MG63 (cell line): Measurements from ENCODE around the gene IFFO2. TPM values are rescaled to one million over a fixed set of nuclear protein-coding genes. Genes with fewer than 3 reads are reported as not detected.
"Not testable (repeated sequence)": the region's sequence is repeated elsewhere in the genome, so short reads cannot be mapped to it uniquely, and the experiment has no call there.

ENCODE experiments used
- DNase-seq: peaks from one replicate; pipeline ENCODE4 v3.0.0-alpha.2; 2020
- H3K27me3 ChIP-seq: fragments of 250-450 bp; sonication (Bioruptor Pico); 2 replicates; pipeline ENCODE4 v1.5.1; 2020; ENCODE audit warnings: mild to moderate bottlenecking, moderate library complexity
- H3K36me3 ChIP-seq: fragments of 250-450 bp; sonication (Bioruptor Pico); 2 replicates; pipeline ENCODE4 v1.5.1; 2020; ENCODE audit warnings: mild to moderate bottlenecking, moderate library complexity
- H3K4me3 ChIP-seq: fragments of 250-450 bp; sonication (Bioruptor Pico); 2 replicates; pipeline ENCODE4 v1.5.1; 2020; ENCODE audit warnings: mild to moderate bottlenecking, moderate library complexity
- H3K9me3 ChIP-seq: fragments of 250-450 bp; sonication (Bioruptor Pico); 2 replicates; pipeline ENCODE4 v1.5.1; 2020; ENCODE audit warnings: mild to moderate bottlenecking, moderate library complexity
- total RNA-seq: library from RNA; depleted of rRNA; stranded (reverse); fragments of >200 nt; shearing (Covaris generic); gene quantifications from 2 replicates; pipeline ENCODE4 v1.2.3, GENCODE V29; 2014; ENCODE audit warnings: low replicate concordance

The IFFO2 gene
- total RNA-seq, 1 experiment from 2014 or later: 3.9 TPM

DNA sequence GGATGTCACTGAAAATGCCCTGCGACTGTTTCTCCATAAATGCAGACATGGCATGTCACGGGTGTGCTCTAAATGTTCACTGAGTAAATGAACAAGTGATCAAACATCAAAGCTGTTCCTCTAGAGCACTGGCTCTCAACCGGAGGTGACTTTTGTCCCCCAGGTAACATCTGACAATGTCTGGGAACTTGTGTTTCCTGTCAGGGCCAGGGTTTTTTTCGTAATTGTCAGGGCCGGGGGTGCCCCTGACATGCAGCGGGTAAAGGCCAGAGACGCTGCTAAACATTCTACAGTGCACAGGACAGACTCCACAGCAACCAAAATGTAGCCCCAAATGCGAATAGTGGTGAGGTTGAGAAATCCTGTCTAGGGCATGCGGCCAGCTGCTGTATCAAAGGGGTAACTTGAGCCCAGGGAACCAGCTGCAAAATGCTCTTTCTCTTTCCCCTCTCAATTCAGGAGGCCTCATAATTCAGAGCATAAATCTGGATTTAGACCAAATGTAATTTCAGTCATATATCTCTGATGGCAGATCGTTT, 56.1 kb downstream of the IFFO2 start:
- H3K9me3 ChIP-seq: no peaks in the 10 kb centered on the region
- H3K36me3 ChIP-seq: no peaks in the 10 kb centered on the region
- no peaks in the 10 kb centered on the region for H3K27me3 ChIP-seq
- DNase-seq: no peak
- H3K4me3 ChIP-seq: no peak overlapping the region

DNA sequence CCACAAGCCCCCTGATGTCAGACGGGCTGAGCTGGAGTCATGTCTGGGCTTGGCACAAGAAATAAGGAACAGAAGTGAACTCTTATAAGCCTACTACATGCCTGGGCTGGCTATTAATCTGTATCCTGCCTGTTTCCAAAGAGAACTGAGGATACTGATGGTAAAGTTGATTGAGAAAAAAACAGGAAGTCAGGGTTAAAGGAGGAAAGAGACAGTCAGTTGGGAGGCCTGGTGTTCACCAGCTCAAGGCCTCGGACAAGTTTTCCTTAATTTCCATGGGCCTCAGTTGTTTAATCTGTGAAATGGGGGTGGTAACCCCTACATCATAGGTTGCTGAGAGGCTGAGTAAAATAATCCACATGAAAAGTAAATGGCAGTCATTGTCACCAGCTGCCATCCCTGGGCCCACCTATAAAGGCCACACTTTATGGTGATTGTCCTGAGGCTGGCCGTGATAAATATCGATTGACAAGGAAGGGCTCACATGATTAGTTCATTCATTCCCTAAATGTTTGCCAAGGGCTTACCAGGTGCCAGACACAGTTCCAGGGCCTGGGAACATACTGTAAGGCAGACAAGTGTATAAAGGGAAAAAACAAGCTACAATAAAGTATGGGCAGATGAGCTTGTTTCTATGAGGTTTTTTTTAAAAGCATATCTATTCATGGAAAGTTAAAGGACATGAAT, 57.0 kb downstream of the IFFO2 start:
- DNase-seq: no peak
- Histone ChIP-seq H3K27me3 (no peaks in the 10 kb centered on the region), H3K36me3 (no peaks in the 10 kb centered on the region), H3K9me3 (no peaks in the 10 kb centered on the region), H3K4me3 (no peak overlapping the region)

DNA sequence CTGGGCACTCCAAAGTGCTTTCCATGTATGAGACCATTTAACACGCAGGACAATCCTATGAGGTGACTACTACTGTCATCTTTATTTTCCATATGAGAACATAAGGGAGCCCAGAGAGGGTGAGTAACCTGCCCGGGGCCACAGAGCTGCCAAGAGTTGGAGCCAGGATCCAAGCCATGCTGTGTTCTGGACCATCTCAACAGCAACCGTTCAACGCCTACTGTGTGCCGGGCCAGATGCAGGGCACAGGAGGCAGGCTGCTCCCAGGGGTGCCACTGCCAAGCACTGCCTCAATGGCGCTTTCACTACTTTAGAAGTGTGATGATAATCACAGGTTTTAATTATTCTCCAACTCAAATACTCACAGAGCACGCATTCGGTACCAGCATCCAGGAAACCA, 57.9 kb downstream of the IFFO2 start:
- no peak overlapping the region for H3K4me3 ChIP-seq
- no peaks in the 10 kb centered on the region for H3K9me3 ChIP-seq
- no peak for DNase-seq
- no peaks in the 10 kb centered on the region for H3K27me3 ChIP-seq
- no peaks in the 10 kb centered on the region for H3K36me3 ChIP-seq

DNA sequence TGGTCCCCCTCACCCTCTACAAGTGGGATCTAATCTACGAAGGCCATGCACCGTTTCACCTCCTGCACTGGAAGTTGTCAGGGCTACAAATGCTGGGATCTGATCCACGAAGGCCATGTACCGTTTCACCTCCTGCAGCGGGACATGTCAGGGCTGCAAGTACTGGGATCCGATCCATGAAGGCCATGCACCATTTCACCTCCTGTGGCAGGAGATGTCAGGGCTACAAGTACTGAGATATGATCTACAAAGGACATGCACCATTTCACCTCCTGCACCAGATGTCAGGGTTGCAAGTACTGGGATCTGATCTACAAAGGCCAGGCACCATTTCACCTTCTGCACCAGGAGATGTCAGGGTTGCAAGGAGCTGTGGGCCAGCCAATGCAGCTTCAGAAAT, 61.2 kb downstream of the IFFO2 start:
- H3K36me3 ChIP-seq: no peaks in the 10 kb centered on the region
- no peaks in the 10 kb centered on the region for H3K9me3 ChIP-seq
- H3K4me3 ChIP-seq: no peak overlapping the region
- no peak for DNase-seq
- H3K27me3 ChIP-seq: no peaks in the 10 kb centered on the region

DNA sequence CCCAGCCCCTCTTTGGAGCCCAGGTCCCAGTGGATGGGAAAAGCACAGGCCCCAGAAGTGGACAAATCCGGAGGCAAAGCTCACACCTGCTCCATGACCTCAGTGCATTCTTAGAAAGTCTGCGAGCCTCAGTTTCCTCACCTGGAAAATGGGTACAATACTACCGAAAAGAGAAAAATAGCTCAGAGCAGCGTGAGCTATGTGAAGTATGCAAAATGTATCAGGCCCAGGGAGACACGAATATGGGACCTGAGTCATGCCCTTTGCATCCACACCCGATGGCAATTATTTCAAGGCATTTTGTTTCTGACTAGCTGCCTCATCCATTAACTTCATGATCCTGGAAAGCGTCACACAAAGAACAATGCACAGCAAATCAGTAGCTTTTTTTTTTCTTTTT, 63.4 kb downstream of the IFFO2 start:
- no peak for DNase-seq
- Histone ChIP-seq H3K9me3 (no peaks in the 10 kb centered on the region), H3K36me3 (no peaks in the 10 kb centered on the region), H3K27me3 (no peaks in the 10 kb centered on the region), H3K4me3 (no peak overlapping the region)

DNA sequence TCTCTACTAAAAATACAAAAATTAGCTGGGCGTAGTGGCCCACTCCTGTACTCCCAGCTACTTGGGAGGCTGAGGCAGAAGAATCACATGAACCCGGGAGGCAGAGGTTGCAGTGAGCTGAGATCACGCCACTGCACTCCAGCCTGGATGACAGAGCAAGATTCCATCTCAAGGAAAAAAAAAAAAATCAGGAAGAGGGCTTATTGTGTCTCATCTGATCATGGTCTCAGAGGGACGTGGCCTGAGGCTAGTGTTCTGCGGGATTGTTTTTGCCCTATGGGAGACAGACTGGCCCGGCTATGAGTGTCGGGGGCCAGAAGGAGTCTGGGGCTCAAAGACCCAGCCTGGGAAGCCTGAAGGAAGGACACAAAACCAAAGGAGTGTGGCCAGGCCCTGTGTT, 64.6 kb downstream of the IFFO2 start:
- H3K36me3 ChIP-seq, H3K4me3 ChIP-seq, DNase-seq, H3K9me3 ChIP-seq, H3K27me3 ChIP-seq: not testable (repeated sequence)

DNA sequence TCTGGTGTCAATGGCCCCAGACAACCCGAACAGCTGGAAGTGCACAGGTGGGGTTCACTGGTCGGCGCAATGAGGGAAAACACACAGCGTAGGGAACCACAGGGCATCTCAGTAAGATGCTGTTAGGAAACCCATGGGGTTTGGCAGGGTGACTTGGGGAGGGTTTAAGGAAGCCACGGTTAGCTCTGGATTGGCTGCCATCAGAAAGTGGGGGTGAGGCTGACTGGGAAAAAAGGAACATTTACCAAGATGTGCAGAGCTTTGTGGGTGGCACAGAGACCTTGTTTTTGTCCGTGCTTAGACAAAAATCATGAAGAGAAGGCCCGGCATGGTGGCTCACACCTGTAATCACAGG, 65.1 kb downstream of the IFFO2 start:
- no peaks in the 10 kb centered on the region for H3K27me3 ChIP-seq
- no peak for DNase-seq
- H3K36me3 ChIP-seq: no peaks in the 10 kb centered on the region
- H3K4me3 ChIP-seq: no peak overlapping the region
- H3K9me3 ChIP-seq: no peaks in the 10 kb centered on the region

DNA sequence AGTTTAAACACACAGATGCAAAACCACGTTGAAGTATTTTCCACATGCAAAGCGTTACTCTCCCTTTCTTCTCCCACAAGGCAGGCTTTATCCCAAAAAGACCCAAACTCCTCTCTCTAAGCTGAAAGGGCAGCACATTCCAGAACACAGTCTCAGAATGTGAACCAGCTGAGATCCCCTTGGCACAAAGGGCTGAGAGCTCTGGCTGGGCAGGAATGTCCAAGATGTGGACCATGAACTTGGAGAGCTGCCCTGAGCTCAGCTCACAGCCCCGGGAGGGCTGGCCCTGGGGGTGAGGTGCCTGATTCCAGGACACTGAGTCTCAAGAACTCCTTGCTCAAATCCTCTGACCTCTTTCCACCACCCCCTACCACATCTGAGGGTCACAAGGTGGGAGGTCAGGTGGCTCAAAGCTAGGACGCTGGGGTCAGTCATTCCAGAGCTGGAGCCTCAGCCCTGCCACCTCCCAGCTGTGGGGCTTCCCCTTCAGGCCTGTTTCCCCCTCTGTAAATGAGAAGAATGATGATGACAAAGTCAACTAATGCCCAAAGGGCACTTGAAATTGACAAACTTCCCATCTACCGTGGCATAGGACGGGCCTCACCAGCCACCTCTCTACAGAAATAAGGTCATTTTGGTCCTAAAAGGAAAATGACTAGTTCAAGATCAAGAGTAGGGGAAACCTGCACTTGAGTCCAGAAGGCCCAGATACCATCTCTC, 65.6 kb downstream of the IFFO2 start:
- H3K27me3 ChIP-seq: no peaks in the 10 kb centered on the region
- H3K4me3 ChIP-seq: no peak overlapping the region
- no peaks in the 10 kb centered on the region for H3K9me3 ChIP-seq
- peak; percentile 82 for DNase-seq
- no peaks in the 10 kb centered on the region for H3K36me3 ChIP-seq

DNA sequence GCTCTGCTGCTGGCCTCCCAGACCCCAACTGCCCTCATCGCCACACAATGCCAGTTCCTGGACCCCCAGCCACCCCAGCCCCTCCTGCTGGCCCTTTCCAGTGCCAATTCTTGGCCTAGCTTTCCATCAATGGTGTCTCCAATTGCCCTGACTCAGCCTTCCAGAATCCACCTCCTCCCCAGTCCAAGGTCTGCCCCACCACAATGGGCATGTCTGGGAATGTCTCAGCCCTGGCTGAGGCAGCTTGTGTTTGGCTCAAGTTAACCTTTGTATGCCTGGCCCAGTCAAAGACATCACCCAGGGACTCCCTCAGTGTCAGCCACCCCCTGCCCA, 70.5 kb downstream of the IFFO2 start:
- DNase-seq: peak; percentile 85
- no peaks in the 10 kb centered on the region for H3K27me3 ChIP-seq
- no peaks in the 10 kb centered on the region for H3K36me3 ChIP-seq
- no peaks in the 10 kb centered on the region for H3K9me3 ChIP-seq
- H3K4me3 ChIP-seq: no peak overlapping the region

DNA sequence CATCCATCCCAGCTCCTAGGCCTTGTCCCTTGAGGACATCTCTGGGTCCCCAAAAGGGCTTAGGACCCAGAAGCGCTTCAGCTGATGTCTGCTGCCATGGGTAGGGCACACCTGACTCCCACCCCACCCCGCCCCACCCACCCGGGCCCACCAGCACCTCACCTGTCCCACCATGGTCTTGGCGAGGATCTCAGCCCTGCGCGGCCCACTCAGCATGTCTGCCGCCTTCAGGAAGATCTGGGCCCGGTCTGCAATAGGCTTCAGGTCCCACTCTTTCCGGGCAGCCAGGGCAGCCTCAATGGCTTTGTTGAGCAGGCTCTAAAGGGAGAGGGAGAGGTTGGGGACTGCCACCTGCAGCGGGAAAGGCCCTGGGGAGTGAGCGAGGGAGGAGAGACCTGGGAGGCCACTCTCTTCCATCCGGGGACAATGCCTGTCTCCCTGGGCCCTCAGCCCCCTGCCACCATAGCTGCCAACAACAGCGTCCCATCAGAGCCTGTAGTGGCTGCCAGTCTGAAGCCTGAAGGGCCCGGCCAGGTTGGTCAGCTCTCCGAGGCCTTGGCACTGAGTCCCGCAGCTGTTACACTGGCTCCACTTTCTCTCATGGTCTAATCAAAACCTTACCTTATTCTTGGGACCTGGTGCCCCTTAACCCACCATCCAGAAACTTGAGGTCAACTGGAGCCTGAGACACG, 71.0 kb downstream of the IFFO2 start:
- Histone ChIP-seq H3K9me3 (no peaks in the 10 kb centered on the region), H3K27me3 (no peaks in the 10 kb centered on the region), H3K4me3 (no peak overlapping the region), H3K36me3 (no peaks in the 10 kb centered on the region)
- no peak for DNase-seq

DNA sequence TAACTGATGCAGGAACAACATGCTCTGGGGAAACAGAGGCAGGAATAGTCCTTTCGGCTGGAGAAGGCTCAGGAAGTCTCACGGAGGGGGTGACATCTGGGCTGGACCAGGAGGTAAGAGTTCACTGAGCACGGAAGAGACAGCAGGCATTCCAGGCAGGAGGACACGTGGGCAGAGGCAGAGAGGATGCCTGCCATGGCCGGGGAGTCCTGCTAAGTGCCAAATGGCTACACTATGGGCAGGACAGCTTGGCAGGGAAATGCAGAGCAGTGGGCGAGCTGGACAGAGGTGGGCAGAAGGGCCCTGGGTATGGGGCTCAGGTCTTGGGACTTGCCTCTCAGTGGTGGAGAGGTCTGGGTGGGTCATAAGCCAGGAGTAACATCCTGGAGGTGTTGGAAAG, 71.7 kb downstream of the IFFO2 start:
- Histone ChIP-seq H3K36me3 (no peaks in the 10 kb centered on the region), H3K9me3 (no peaks in the 10 kb centered on the region), H3K27me3 (no peaks in the 10 kb centered on the region), H3K4me3 (no peak overlapping the region)
- no peak for DNase-seq

DNA sequence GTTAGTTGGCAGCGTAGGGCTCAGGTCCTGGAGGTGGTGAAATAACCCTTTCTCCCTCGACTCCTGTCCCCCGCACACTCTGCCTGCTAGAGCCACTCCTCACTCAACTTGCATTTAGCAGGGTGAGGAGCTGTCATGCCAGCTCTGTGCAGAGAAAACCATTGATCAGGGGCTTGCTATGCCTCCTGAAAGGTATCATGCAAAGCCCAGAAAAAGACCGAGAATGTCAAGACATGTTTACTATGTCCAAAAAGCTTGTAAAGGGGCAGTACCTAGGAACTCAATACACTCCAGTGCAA, 72.1 kb downstream of the IFFO2 start:
- Histone ChIP-seq H3K36me3 (no peaks in the 10 kb centered on the region), H3K4me3 (no peak overlapping the region), H3K27me3 (no peaks in the 10 kb centered on the region), H3K9me3 (no peaks in the 10 kb centered on the region)
- DNase-seq: no peak

DNA sequence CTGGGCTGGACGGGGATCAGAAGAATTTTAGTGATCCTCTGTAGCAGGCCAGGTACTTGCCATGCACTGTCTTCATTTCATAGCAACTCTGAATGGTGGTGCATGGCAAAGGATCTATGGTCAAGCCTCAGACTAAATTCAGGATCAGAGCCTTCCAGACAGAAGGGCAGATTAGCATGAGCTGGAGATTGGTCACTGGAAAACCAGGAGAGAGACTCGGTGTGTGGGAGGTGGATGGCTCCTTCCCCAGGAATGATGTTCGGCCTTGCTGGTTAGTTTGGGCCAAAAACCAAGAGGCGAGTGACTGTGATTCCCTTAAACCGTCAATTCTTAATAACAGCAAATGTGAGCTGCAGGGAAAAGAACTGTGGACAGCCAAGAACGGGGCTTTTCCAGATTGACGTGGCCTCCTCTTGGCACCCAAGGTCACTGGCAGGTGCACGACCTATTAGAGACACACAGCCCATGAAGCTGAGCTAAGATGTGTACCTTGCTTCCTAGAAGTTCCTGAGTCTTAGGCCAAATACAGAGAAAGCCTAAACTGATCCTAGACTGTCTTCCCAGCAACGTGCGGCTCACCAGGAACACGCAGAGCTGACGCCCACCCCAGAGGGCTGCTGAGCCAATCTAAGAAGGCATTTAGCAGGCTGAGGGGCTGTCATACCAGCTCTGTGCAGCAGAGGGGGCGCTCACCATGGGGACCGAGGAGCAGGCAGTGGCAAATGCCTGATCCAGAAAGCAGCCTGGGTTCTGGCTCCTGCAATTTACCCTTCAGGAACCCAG, 72.6 kb downstream of the IFFO2 start:
- no peaks in the 10 kb centered on the region for H3K9me3 ChIP-seq
- no peaks in the 10 kb centered on the region for H3K27me3 ChIP-seq
- no peaks in the 10 kb centered on the region for H3K36me3 ChIP-seq
- DNase-seq: peak; percentile 65
- H3K4me3 ChIP-seq: no peak overlapping the region

DNA sequence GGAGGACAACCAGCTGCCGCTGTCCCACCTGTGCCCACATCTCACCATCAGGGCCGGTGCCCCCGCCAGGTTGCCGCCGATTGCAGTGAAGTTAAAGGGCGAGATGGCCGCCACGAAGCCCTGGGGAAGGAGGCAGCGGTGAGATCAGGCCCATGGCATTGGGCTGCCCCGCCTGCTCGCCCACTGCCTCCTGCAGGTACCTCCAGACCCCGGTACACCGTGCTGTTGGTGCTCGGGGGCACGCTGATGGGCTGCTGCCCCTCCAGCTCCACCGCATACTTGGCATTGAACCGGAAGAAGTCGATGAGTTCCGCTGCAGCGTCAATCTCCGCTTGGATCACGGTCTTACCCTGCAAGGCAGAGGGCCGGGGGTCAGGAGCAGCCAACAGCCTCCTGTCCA, 73.4 kb downstream of the IFFO2 start:
- H3K4me3 ChIP-seq: no peak overlapping the region
- no peaks in the 10 kb centered on the region for H3K27me3 ChIP-seq
- H3K9me3 ChIP-seq: no peaks in the 10 kb centered on the region
- no peaks in the 10 kb centered on the region for H3K36me3 ChIP-seq
- DNase-seq: no peak

DNA sequence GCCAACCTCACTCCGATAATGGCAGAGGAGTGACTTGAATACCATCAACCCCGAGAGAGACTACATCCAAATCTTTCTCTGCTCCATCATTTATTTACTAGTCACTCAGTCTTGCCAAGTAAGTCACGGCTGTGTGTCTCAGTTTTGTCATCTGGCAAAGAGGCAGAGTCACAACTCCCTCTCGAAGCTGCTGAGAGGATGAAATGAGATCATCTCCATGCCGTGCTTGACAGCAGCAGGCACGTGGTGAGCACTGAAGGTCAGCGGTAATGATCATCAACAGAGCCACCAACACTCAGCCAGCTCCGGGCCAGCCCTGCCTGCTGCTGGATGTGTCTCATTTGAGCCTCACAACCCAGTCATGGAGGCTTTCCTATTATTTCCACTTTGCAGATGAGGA, 74.0 kb downstream of the IFFO2 start:
- H3K36me3 ChIP-seq: no peaks in the 10 kb centered on the region
- no peaks in the 10 kb centered on the region for H3K9me3 ChIP-seq
- no peaks in the 10 kb centered on the region for H3K27me3 ChIP-seq
- no peak overlapping the region for H3K4me3 ChIP-seq
- DNase-seq: peak; percentile 60

DNA sequence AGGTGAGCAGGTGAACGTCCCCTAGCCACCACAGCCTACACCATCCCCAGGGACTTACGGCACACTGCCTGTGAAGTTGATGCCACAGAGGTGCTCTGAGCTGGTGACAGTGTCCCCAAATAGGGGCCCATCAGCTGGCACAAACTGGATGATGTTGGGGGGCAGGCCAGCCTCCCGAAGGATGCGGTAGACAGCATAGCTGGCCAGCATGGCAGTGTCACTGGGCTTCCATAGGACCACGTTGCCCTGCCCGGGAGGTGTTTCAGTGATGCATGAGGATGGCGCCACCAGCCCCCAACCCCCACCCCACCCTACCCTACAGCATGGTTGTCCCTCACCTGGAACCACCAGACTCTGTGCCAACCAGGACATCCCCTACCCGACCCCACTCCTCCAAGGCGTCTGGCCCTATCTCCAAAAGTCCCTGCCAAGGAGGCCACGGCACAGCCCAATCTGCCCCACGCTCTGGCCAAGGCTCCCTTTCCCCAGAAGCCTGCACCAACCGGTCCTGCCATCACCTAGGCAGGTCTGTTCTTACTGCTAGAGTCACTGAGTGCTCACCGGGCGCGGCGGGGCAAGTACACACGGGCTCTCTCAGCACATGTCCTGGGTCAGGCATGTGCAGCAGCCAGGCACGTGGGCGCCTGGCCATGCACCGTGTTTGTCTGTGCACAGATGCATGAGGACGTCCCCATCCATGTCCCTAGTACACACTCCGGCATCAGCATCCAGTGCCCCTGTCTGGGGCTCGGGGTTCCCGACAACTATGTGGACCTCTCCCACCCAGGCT, 74.6 kb downstream of the IFFO2 start:
- H3K36me3 ChIP-seq: no peaks in the 10 kb centered on the region

DNA sequence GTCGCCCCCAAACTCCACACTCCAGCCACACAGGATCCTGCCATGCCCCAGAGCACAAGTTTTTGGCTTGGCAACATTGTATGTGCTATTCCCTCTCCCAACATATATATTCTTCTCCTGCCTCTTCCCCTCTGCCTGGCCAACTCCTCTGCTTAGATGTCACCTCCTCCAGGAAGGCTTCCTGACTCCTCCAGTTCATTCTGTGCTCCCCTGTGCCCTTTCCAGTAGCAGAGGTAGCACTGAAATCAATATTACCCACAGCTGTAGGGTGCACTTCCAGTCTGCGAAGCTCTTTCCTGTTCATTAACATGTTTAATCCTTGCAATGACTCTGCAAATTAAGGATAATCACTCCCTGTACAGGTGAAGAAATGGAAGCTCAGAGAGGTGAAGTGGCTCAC, 75.3 kb downstream of the IFFO2 start:
- no peak for DNase-seq
- Histone ChIP-seq H3K27me3 (no peaks in the 10 kb centered on the region), H3K36me3 (no peaks in the 10 kb centered on the region), H3K4me3 (no peak overlapping the region), H3K9me3 (no peaks in the 10 kb centered on the region)

More for the DNA sequence above, 74.6 kb downstream of the IFFO2 start:
- DNase-seq: no peak
- H3K27me3 ChIP-seq: no peaks in the 10 kb centered on the region
- no peaks in the 10 kb centered on the region for H3K9me3 ChIP-seq
- H3K4me3 ChIP-seq: no peak overlapping the region
